HepG2 (cell line): ENCODE measurements around the gene SLC13A3. TPM values are rescaled to one million over a fixed set of nuclear protein-coding genes. Genes with fewer than 3 reads are reported as not detected.

ENCODE experiments used
- ATAD3A ChIP-seq: sonication (generic); formaldehyde crosslinking; IDR thresholded peaks from 2 replicates; pipeline ENCODE4 v1.4.0; 2020; ENCODE audit warnings: missing genetic modification reagents
- ATF7-NPFF ChIP-seq: sonication (generic); formaldehyde crosslinking; IDR thresholded peaks from 2 replicates; pipeline ENCODE4 v1.8.1; 2023; ENCODE audit warnings: mild to moderate bottlenecking, low read depth, missing genetic modification reagents, moderate library complexity
- FOXC1 ChIP-seq: sonication (generic); formaldehyde crosslinking; IDR thresholded peaks from 2 replicates; pipeline ENCODE4 v1.8.0; 2022; ENCODE audit warnings: mild to moderate bottlenecking, missing genetic modification reagents, borderline replicate concordance
- HOXA3 ChIP-seq: sonication (generic); formaldehyde crosslinking; IDR thresholded peaks from 2 replicates; pipeline ENCODE4 v1.5.0; 2020; ENCODE audit warnings: missing genetic modification reagents
- HOXD1 ChIP-seq: sonication (generic); formaldehyde crosslinking; IDR thresholded peaks from 2 replicates; pipeline ENCODE4 v1.5.0; 2020; ENCODE audit warnings: missing genetic modification reagents
- IKZF1 ChIP-seq: fragments of 450-650 bp; IDR thresholded peaks from 2 replicates; pipeline ENCODE4 v1.7.1; 2016
- KMT2A ChIP-seq: sonication (generic); formaldehyde crosslinking; IDR thresholded peaks from 2 replicates; pipeline ENCODE4 v1.4.0; 2020; ENCODE audit warnings: missing genetic modification reagents
- NFRKB ChIP-seq: fragments of 450-650 bp; IDR thresholded peaks from 2 replicates; pipeline ENCODE4 v1.6.1; 2017
- NR2C2 ChIP-seq: sonication (generic); formaldehyde crosslinking; IDR thresholded peaks from 2 replicates; pipeline ENCODE4 v1.4.0; 2020; ENCODE audit warnings: missing genetic modification reagents, mild to moderate bottlenecking, moderate library complexity, borderline replicate concordance
- POGZ ChIP-seq: sonication (generic); formaldehyde crosslinking; IDR thresholded peaks from 2 replicates; pipeline ENCODE4 v1.4.0; 2020; ENCODE audit warnings: mild to moderate bottlenecking, missing genetic modification reagents
- POLR2G ChIP-seq: fragments of 200-400 bp; formaldehyde crosslinking; IDR thresholded peaks from 2 replicates; pipeline ENCODE4 v1.6.1; 2018; ENCODE audit warnings: mild to moderate bottlenecking, low read depth, low read length, moderate library complexity
- RFX5 ChIP-seq: IDR thresholded peaks from 2 replicates; pipeline ENCODE4 v1.6.1; 2011; ENCODE audit warnings: low read depth, low read length, improper control_type of control experiment
- SKI ChIP-seq: fragments of 450-650 bp; IDR thresholded peaks from one replicate; pipeline ENCODE4 v1.6.1; 2018; ENCODE audit warnings: mild to moderate bottlenecking; ENCODE audit not compliant: partially characterized antibody
- SP4 ChIP-seq: sonication (generic); formaldehyde crosslinking; IDR thresholded peaks from 2 replicates; pipeline ENCODE4 v1.8.1; 2023; ENCODE audit warnings: mild to moderate bottlenecking, missing genetic modification reagents
- ZFAT ChIP-seq: sonication (generic); formaldehyde crosslinking; conservative IDR thresholded peaks from 2 replicates; pipeline ENCODE4 v1.8.1; 2023; ENCODE audit warnings: missing genetic modification reagents, inconsistent platforms
- ZFP36L1 ChIP-seq: sonication (generic); formaldehyde crosslinking; IDR thresholded peaks from 2 replicates; pipeline ENCODE4 v1.8.0; 2022; ENCODE audit warnings: mild to moderate bottlenecking, missing genetic modification reagents, moderate library complexity
- ZFP37 ChIP-seq: sonication (generic); formaldehyde crosslinking; IDR thresholded peaks from 2 replicates; pipeline ENCODE4 v1.4.0; 2020; ENCODE audit warnings: missing genetic modification reagents, borderline replicate concordance
- ZNF101 ChIP-seq: sonication (generic); formaldehyde crosslinking; IDR thresholded peaks from 2 replicates; pipeline ENCODE4 v1.4.0; 2020; ENCODE audit warnings: mild to moderate bottlenecking, low read depth, missing genetic modification reagents, borderline replicate concordance
- ZNF33A ChIP-seq: sonication (generic); formaldehyde crosslinking; IDR thresholded peaks from 2 replicates; pipeline ENCODE4 v1.5.1; 2020; ENCODE audit warnings: missing genetic modification reagents, mild to moderate bottlenecking, moderate library complexity, borderline replicate concordance
- ZNF652 ChIP-seq: IDR thresholded peaks from 2 replicates; pipeline ENCODE4 v1.6.1; 2016; ENCODE audit warnings: low read depth, borderline replicate concordance
- ZNF883 ChIP-seq: sonication (generic); formaldehyde crosslinking; IDR thresholded peaks from 2 replicates; pipeline ENCODE4 v1.5.1; 2020; ENCODE audit warnings: mild to moderate bottlenecking, missing genetic modification reagents; ENCODE audit errors: not compliant biosample characterization
- polyA plus RNA-seq, 8 experiments: library from polyadenylated mRNA; depleted of rRNA in 3 of 8; stranded (reverse) in 7 of 8; unstranded in 1 of 8; fragments of >200 nt; fragmentation: Illumina TruSeq in 4 of 8; extraction: Trizol in 4 of 8; gene quantifications; 2 replicates each; pipeline versions ENCODE4 v1.2.1 to v1.2.3, GENCODE V29; 2011 to 2016; ENCODE audit warnings: low read depth in 4 of 8, missing spikeins in 1 of 8, mixed read lengths in 1 of 8; ENCODE audit not compliant: insufficient read depth in 1 of 8
- total RNA-seq, 5 experiments: library from RNA; depleted of rRNA; stranded (reverse); fragments of >200 nt; fragmentation: Illumina TruSeq; extraction: Trizol; gene quantifications; 2 replicates each; pipeline ENCODE4 v1.2.3, GENCODE V29; 2016; ENCODE audit warnings: low read depth in 1 of 5
- TF ChIP-seq, protein P1 (sequence below): IDR thresholded peaks from 2 replicates; pipeline ENCODE4 v1.6.1; 2018; ENCODE audit warnings: missing genetic modification reagents, mild to moderate bottlenecking, missing compliant biosample characterization
- TF ChIP-seq, protein P2 (sequence below): sonication (generic); formaldehyde crosslinking; IDR thresholded peaks from 2 replicates; pipeline ENCODE4 v1.4.0; 2020; ENCODE audit warnings: missing genetic modification reagents
- TF ChIP-seq, protein P3 (sequence below): IDR thresholded peaks from 2 replicates; pipeline ENCODE4 v1.6.1; 2016; ENCODE audit warnings: control low read depth

Gene SLC13A3
- total and polyA plus RNA-seq, 2 of the 13 experiments (the other 11 are each of a cell fraction or from before 2014, with no cell fraction given), result 66.5 to 76.0 TPM

DNA sequence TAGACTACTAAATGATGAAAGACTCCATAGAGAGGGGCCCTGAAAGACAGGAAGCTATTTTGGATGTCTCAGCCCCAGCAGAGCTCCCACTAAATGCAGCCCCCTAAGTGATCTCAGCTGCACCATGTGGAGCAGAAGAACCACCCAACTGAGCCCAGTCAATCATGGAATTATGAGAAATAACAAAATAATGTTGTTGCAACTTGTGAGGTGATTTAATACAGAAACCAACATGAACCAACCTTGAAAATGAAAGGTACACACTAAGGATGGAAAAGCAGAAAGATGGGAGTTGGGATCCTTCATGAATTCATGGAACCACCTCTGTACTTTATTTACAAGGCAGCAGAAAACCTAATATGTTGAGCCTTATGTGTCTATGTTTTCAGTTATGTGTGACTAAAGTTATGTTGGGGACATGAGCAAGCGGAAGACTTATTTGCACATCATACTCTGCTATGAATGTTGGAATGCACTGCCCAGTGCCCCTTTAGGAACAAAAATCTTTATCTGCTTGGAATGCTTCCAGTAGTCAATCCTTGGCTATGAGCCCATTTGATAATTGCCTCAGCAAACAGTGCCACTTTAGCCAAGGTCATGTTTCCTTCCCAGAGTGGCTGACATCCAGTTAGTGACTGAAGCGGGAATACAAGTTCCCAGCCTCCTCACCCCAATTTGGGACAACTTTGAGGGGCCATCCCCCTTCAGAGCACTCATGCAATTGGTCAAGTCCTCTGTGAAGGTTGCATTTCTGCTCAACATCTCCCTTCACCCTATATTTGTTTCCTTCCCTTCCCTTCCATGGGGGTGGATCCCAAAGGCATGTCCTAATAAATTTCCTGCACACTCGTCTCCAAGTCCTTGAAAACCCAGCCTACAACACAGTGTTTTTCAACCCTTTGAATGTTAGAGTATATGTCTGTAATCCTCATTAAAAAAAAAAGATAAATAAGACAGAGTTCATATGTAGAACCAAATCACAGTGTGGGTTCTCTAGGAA is 19.6 kb upstream of the SLC13A3 start (continued):
- TF ChIP-seq, protein P1, sequence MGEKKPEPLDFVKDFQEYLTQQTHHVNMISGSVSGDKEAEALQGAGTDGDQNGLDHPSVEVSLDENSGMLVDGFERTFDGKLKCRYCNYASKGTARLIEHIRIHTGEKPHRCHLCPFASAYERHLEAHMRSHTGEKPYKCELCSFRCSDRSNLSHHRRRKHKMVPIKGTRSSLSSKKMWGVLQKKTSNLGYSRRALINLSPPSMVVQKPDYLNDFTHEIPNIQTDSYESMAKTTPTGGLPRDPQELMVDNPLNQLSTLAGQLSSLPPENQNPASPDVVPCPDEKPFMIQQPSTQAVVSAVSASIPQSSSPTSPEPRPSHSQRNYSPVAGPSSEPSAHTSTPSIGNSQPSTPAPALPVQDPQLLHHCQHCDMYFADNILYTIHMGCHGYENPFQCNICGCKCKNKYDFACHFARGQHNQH (CRISPR knock-in tag), result peak; percentile 94
- TF ChIP-seq ZNF101 (CRISPR knock-in tag) (no peak), IKZF1 (no peak), POLR2G (no peak; the same call in 1 of the 2 replicates), ZNF883 (no peak), POGZ (peak; percentile 94), NR2C2 (peak; percentile 54; the same call in 1 of the 2 replicates), KMT2A (CRISPR knock-in tag) (no peak; the same call in 1 of the 2 replicates), SKI (peak; percentile 91), ZFP36L1 (no peak; the same call in 1 of the 2 replicates), ATAD3A (CRISPR knock-in tag) (no peak), ZFP37 (CRISPR knock-in tag) (no peak), HOXD1 (no peak; the same call in 1 of the 2 replicates), FOXC1 (CRISPR knock-in tag) (no peak), NFRKB (no peak), ZNF652 (peak; percentile 70), SP4 (no peak), ZFAT (no peak), ZNF33A (CRISPR knock-in tag) (no peak), ATF7-NPFF (peak; percentile 92; the same call in 1 of the 2 replicates), HOXA3 (CRISPR knock-in tag) (peak; percentile 92), RFX5 (no peak)
- TF ChIP-seq, protein P2, sequence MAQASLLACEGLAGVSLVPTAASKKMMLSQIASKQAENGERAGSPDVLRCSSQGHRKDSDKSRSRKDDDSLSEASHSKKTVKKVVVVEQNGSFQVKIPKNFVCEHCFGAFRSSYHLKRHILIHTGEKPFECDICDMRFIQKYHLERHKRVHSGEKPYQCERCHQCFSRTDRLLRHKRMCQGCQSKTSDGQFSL (CRISPR knock-in tag), result no peak
- TF ChIP-seq, protein P3, sequence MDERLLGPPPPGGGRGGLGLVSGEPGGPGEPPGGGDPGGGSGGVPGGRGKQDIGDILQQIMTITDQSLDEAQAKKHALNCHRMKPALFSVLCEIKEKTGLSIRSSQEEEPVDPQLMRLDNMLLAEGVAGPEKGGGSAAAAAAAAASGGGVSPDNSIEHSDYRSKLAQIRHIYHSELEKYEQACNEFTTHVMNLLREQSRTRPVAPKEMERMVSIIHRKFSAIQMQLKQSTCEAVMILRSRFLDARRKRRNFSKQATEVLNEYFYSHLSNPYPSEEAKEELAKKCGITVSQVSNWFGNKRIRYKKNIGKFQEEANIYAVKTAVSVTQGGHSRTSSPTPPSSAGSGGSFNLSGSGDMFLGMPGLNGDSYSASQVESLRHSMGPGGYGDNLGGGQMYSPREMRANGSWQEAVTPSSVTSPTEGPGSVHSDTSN, result no peak
